Suppressor macrophage (primary cell): ENCODE results near the gene NELFB.

Experiments
- DNase-seq, 4 experiments: peaks; one replicate each; pipeline ENCODE4 v3.0.0-alpha.2; 2020 to 2022

The NELFB gene

GRCh38 chr9:137223078-137223970 is 31.8 kb upstream of the NELFB start:
- DNase-seq, result peak; percentile 99 to 100 (median 100)

GRCh38 chr9:137224830-137225694 is 30.1 kb upstream of the NELFB start, which contains the start of gene CYSRT1:
TSS of gene CYSRT1 (plus strand) at chr9:137225174. CDS start at chr9:137225622, 448 bp downstream.
- peak; percentile 18 to 49 (median 44) for DNase-seq

GRCh38 chr9:137225699-137226331 is 29.3 kb upstream of the NELFB start:
- no peak for DNase-seq

- no peak for DNase-seq
Measured at GRCh38 chr9:137226338-137227053, 28.6 kb upstream of the NELFB start.

GRCh38 chr9:137227054-137227852 is 27.9 kb upstream of the NELFB start, which contains the start of gene RNF224:
TSS of gene RNF224 (plus strand) at chr9:137227502. CDS start at chr9:137228336, 834 bp downstream.
- peak; percentile 73 to 87 (median 80) for DNase-seq

- DNase-seq, result no peak
Measured at GRCh38 chr9:137227853-137228505, 27.1 kb upstream of the NELFB start.

GRCh38 chr9:137228506-137228967 is 26.6 kb upstream of the NELFB start:
- no peak for DNase-seq

GRCh38 chr9:137228968-137229896 is 25.9 kb upstream of the NELFB start:
- no peak for DNase-seq

- no peak for DNase-seq
Measured at GRCh38 chr9:137229903-137230704, 25.0 kb upstream of the NELFB start.

- DNase-seq, result no peak
Measured at GRCh38 chr9:137230705-137231371, 24.3 kb upstream of the NELFB start, which contains the start of gene SLC34A3. TSS of gene SLC34A3 (plus strand) at chr9:137230901. CDS start at chr9:137231703, 802 bp downstream.

GRCh38 chr9:137231372-137232039 is 23.6 kb upstream of the NELFB start:
- DNase-seq, result no peak

- DNase-seq, result no peak
Measured at GRCh38 chr9:137232101-137232500, 23.0 kb upstream of the NELFB start.

- no peak for DNase-seq
Measured at GRCh38 chr9:137232510-137232909, 22.6 kb upstream of the NELFB start.

GRCh38 chr9:137233143-137233980 is 21.8 kb upstream of the NELFB start:
- DNase-seq, result no peak

GRCh38 chr9:137234055-137234697 is 21.0 kb upstream of the NELFB start:
- no peak for DNase-seq
